Measurements from ENCODE around the gene SELENON. TPM values are rescaled to one million over a fixed set of nuclear protein-coding genes. Genes with fewer than 3 reads are reported as not detected.
A peak's percentile ranks its signal among the peaks of the same experiment; 100 is the strongest.

The SELENON gene
- total and polyA plus RNA-seq, 2 of the 13 experiments (the other 11 are each of a cell fraction or from before 2014, with no cell fraction given): 3.8 to 8.0 TPM

DNA sequence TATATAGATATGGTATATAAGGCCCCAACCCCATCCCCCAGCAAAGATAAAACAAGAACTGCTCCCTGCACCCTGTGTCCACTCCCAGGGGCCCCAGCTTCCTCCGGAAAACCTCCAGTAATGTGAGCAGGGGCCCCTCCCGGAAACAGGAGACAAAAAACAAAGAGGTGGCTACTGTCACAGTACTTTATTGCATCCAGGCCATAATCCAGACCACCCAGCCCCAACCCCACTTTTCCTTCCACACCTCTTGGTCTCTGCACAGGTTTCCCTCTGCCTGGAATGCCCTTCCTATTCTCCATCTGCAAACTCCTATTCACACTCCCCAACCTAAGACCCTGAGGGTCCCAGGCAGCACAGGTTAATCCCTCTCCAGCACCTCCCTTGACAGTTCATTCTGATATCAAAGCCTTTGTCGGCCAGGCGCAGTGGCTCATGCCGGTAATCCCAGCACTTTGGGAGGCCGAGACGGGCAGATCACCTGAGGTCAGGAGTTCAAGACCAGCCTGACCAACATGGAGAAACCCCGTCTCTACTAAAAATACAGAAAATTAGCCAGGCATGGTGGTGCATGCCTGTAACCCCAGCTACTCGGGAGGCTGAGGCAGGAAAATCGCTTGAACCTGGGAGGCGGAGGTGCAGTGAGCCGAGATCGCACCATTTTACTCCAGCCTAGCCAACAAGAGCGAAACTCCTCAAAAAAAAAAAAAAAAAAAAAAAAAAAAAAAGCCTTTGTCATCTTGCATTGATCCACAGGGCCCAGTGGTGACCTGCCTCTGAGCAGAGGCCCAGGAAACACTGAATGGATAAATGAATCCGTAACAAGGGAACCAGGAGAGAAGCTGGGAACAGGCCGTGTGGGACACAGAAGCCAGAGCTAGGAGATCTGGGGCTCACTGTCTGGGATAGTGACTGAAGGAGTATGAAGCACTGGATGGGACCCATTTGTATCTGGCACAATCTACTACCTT lies 61.6 kb downstream of the SELENON start (continued):
- no peak; the same call in 1 of the 2 replicates for TF ChIP-seq HMG20A (CRISPR knock-in tag; IDR thresholded peaks at IDR 0.05; ENCODE audit: borderline replicate concordance)
- TF ChIP-seq, protein P1, sequence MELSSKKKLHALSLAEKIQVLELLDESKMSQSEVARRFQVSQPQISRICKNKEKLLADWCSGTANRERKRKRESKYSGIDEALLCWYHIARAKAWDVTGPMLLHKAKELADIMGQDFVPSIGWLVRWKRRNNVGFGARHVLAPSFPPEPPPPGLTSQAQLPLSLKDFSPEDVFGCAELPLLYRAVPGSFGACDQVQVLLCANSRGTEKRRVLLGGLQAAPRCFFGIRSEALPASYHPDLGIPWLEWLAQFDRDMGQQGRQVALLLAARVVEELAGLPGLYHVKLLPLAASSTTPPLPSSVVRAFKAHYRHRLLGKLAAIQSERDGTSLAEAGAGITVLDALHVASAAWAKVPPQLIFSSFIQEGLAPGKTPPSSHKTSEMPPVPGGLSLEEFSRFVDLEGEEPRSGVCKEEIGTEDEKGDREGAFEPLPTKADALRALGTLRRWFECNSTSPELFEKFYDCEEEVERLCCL (CRISPR knock-in tag; IDR thresholded peaks at IDR 0.05; ENCODE audit: borderline replicate concordance): no peak
- 0 out of 2 replicates have a peak, but pooled peaks have one; percentile 34 for TF ChIP-seq ZBTB3 (CRISPR knock-in tag; IDR thresholded peaks at IDR 0.05; ENCODE audit: borderline replicate concordance, low read depth)
- TF ChIP-seq ZNF614 (CRISPR knock-in tag; IDR thresholded peaks at IDR 0.05; ENCODE audit: borderline replicate concordance): peak; percentile 35; the same call in 1 of the 2 replicates
- TF ChIP-seq, protein P2, sequence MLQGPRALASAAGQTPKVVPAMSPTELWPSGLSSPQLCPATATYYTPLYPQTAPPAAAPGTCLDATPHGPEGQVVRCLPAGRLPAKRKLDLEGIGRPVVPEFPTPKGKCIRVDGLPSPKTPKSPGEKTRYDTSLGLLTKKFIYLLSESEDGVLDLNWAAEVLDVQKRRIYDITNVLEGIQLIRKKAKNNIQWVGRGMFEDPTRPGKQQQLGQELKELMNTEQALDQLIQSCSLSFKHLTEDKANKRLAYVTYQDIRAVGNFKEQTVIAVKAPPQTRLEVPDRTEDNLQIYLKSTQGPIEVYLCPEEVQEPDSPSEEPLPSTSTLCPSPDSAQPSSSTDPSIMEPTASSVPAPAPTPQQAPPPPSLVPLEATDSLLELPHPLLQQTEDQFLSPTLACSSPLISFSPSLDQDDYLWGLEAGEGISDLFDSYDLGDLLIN (CRISPR knock-in tag; IDR thresholded peaks at IDR 0.05; ENCODE audit: borderline replicate concordance): no peak
- peak; percentile 85 for TF ChIP-seq SIX4 (CRISPR knock-in tag; IDR thresholded peaks at IDR 0.05)
- peak; percentile 54 for TF ChIP-seq RCOR2 (CRISPR knock-in tag; IDR thresholded peaks at IDR 0.05)
- TF ChIP-seq ZNF12 (CRISPR knock-in tag; IDR thresholded peaks at IDR 0.05): no peak
- TF ChIP-seq PITX1 (CRISPR knock-in tag; IDR thresholded peaks at IDR 0.05): peak; percentile 97
- peak; percentile 54 for TF ChIP-seq TEAD3 (CRISPR knock-in tag; optimal IDR thresholded peaks at IDR 0.05; ENCODE audit: borderline replicate concordance)
- peak; percentile 69; the same call in 1 of the 2 replicates for TF ChIP-seq THAP11 (CRISPR knock-in tag; IDR thresholded peaks at IDR 0.05)
- TF ChIP-seq, protein P3, sequence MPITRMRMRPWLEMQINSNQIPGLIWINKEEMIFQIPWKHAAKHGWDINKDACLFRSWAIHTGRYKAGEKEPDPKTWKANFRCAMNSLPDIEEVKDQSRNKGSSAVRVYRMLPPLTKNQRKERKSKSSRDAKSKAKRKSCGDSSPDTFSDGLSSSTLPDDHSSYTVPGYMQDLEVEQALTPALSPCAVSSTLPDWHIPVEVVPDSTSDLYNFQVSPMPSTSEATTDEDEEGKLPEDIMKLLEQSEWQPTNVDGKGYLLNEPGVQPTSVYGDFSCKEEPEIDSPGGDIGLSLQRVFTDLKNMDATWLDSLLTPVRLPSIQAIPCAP (CRISPR knock-in tag; IDR thresholded peaks at IDR 0.05; ENCODE audit: low read depth): no peak
- TF ChIP-seq, protein P4, sequence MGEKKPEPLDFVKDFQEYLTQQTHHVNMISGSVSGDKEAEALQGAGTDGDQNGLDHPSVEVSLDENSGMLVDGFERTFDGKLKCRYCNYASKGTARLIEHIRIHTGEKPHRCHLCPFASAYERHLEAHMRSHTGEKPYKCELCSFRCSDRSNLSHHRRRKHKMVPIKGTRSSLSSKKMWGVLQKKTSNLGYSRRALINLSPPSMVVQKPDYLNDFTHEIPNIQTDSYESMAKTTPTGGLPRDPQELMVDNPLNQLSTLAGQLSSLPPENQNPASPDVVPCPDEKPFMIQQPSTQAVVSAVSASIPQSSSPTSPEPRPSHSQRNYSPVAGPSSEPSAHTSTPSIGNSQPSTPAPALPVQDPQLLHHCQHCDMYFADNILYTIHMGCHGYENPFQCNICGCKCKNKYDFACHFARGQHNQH (CRISPR knock-in tag; IDR thresholded peaks at IDR 0.05): peak; percentile 52
- TF ChIP-seq TBX2 (CRISPR knock-in tag; IDR thresholded peaks at IDR 0.05; ENCODE audit: borderline replicate concordance): peak; percentile 88
- 0 out of 2 replicates have a peak, but pooled peaks have one; percentile 34 for TF ChIP-seq NR2C2 (CRISPR knock-in tag; IDR thresholded peaks at IDR 0.05; ENCODE audit: borderline replicate concordance)
- TF ChIP-seq, protein P5, sequence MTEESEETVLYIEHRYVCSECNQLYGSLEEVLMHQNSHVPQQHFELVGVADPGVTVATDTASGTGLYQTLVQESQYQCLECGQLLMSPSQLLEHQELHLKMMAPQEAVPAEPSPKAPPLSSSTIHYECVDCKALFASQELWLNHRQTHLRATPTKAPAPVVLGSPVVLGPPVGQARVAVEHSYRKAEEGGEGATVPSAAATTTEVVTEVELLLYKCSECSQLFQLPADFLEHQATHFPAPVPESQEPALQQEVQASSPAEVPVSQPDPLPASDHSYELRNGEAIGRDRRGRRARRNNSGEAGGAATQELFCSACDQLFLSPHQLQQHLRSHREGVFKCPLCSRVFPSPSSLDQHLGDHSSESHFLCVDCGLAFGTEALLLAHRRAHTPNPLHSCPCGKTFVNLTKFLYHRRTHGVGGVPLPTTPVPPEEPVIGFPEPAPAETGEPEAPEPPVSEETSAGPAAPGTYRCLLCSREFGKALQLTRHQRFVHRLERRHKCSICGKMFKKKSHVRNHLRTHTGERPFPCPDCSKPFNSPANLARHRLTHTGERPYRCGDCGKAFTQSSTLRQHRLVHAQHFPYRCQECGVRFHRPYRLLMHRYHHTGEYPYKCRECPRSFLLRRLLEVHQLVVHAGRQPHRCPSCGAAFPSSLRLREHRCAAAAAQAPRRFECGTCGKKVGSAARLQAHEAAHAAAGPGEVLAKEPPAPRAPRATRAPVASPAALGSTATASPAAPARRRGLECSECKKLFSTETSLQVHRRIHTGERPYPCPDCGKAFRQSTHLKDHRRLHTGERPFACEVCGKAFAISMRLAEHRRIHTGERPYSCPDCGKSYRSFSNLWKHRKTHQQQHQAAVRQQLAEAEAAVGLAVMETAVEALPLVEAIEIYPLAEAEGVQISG (CRISPR knock-in tag; IDR thresholded peaks at IDR 0.05): peak; percentile 40; the same call in 1 of the 2 replicates
- TF ChIP-seq JUND (CRISPR knock-in tag; IDR thresholded peaks at IDR 0.05): peak; percentile 92
